Pulmonary artery endothelial cell (primary cell): Measurements from ENCODE around the gene SDHAF1. TPM values are rescaled to one million over a fixed set of nuclear protein-coding genes. Genes with fewer than 3 reads are reported as not detected.
"Not testable (repeated sequence)": the region's sequence is repeated elsewhere in the genome, so short reads cannot be mapped to it uniquely, and the experiment has no call there.

Source experiments
- DNase-seq: peaks from one replicate; pipeline ENCODE4 v3.0.0-alpha.2; 2011; ENCODE audit warnings: low read depth, low spot score
- total RNA-seq: library from RNA; depleted of rRNA; stranded (reverse); fragments of >200 nt; gene quantifications from 2 replicates; pipeline ENCODE4 v1.2.3, GENCODE V29; 2014

The SDHAF1 gene, protein sequence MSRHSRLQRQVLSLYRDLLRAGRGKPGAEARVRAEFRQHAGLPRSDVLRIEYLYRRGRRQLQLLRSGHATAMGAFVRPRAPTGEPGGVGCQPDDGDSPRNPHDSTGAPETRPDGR
- 7.4 and 11.3 TPM in 2 replicates for total RNA-seq

DNA sequence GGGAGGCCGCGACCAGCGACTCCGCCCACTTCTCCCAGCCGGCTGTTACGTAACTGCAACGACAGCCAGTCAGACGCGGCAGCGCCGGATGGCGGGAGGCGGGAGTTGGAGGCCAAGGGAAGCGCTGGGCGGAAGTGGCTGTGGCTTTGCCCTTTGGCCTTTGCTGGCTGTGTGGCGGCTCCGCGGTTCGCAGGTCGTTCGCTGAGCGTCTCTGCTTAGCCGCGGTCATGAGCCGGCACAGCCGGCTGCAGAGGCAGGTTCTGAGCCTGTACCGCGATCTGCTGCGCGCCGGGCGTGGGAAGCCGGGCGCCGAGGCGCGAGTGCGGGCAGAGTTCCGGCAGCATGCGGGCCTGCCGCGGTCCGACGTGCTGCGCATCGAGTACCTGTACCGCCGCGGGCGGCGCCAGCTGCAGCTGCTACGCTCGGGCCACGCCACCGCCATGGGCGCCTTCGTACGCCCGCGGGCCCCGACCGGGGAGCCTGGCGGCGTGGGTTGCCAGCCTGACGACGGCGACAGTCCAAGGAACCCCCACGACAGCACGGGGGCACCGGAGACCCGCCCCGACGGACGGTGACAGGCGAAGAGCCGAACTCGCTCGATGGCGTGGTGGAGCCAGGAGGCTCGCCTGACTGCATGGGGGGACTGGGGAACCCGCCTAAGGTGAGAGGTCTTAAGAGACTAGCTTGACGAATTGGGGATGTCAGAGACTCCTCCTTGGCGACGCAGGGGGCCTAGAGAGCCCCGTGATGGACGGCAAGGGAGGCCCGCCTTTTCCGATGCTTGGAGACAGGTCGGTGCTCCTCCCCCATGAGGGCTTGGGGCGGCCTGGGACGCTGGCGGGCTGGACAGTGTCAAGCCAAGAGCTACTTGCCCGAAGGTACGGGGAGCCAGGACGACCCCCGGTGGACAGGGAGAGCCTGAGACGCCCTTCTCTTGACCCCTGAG, at the start of gene SDHAF1:
SDHAF1 (plus strand) TSS at position 141 of the 946 bp plus-strand sequence; CDS start at position 228, 87 bp downstream.
- DNase-seq = peak; percentile 75

DNA sequence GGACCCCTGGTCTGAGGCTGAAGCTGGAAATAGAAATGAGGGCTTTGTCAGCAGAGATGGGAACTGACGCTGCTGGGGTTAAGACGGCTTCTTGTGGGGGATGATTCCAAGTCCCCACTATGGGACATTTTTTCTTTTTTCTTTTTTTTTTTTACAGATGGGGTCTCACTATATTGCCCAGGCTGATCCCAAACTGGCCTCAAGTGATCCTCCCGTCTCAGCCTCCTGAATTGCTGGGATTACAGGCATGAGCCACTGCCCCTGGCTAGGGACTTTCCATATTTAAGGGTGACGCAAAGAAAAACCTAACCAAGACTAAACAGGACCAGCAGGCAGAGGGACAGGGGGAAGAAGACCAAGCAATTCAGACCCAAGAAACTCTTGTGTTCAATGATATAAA, 48.8 kb upstream of the SDHAF1 start:
- no peak for DNase-seq

DNA sequence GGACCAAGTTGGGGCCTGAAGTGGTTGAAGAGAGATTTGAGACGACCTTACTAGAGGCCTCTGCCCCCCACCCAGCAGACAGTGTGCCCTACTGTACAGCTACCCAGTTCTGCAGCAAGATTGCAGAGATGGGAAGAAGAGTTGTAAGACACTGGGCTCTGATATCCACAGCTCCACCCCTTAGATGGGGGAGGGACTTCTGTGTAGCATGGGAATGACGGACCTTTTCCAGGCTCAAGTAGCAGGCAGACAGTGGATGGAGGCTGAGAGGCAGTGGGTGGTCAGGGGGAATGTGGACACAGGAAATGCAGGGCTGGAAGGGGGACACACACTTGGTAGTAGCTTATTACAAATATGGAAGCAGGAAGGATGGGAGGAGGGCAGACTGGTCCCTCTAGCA, 45.9 kb upstream of the SDHAF1 start:
- DNase-seq = no peak

DNA sequence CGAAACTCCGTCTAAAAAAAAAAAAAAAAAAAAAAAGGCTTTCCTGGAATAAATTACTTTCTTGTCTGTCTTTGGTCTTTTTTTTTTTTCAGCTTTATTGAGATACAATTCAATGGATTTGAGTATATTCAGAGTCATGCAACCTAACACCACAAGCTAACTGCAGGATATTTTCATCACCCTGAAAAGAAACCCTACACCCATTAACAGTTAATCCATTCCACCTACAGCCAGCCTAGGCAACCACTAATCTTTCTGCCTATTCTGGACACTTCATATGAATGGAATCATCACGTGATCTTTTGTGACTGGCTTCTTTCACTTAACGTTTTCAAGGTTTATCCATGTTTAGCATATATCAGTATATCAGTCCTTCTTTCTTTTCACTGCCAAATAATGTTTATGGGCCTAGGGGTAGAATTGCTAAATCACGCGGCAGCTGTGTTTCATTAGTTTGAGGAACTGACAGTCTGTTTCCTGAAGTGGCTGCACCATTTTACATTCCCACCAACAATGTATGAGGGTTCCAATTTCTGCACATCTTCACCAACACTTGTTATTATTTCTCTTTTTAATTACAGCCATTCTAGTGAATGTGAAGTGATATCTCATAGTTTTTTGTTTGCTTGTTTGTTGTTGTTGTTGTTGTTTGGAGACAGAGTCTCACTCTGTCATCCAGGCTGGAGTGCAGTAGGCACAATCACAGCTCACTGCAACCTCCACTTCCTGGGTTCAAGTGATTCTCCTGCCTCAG, 38.9 kb upstream of the SDHAF1 start:
- no peak for DNase-seq

DNA sequence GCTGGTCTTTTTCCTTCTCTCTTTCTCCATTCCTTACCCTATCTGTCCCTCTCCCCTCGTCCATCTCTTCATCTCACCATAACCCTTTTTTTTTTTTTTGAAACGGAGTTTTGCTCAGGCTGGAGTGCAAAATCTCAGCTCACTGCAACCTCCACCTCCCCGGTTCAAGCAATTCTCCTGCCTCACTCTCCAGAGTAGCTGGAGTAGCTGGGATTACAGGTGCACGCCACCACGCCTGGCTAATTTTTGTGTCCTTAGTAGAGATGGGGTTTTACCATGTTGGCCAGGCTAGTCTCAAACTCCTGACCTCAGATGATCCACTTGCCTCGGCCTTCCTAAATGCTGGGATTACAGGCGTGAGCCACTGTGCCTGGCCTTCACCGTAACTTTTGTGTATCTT, 37.6 kb upstream of the SDHAF1 start:
- DNase-seq = not testable (repeated sequence)

DNA sequence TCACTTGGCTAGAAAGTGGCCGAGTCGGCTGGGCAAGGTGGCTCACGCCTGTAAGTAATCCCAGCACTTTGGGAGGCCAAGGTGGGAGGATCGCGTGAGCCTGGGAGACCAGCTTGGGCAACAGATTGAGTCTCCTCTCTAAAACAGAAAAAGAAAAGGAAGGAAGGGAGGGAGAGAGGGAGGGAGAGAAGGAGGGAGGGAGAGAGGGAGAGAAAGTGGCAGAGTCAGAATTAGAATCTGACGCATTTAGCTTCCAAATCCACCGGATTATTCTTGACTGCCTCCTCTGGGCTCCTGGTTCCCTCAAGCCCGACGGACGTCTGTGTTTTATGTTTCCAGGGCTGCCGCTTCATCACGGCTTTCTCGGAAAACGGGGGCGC, 36.3 kb upstream of the SDHAF1 start:
- DNase-seq = no peak

DNA sequence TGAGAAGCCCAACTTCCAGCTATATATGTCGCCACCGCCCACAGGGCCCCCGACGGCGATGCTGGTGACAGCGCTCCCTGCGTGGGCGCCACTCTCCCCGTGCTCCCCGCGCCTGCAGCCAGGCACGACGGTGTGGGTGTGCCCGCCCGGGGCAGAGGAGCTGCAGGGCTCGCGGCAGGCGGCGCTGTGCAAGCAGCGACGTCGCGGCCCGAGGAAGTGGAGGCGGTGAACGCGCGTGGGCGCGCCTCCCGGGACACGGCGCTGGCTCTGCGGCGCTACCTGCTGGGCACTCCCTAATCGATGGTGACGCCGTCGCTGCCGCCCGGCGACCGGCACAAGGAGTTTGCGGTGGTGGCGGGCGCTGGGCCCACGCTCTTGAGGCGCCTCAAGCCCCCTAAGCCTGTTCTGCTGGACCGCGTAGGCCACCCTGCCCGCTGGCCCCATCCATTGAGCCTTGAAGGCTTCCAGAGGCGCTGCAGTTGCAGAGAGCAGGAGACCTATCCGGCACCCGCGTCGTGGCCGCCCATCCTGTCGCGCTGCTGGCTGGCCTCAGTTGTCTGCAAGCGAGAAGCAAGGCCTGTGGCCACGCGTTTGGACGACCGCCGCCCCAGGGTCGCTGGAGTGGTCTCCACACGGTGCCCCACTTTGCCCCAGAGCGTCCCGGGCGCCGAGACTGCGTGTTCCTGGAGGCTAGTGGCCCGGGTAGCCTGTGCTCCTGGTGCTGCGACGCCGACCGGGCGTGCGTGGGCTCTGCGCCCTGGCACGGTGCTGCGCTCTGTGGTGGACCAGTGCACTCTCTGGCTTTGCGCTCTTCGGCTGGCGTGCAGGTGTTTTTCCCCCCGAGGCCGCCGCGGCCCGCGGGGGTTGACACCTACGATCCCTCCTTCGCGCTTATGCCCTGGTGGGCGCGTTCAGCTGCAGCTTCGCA, 35.7 kb upstream of the SDHAF1 start:
- no peak for DNase-seq

DNA sequence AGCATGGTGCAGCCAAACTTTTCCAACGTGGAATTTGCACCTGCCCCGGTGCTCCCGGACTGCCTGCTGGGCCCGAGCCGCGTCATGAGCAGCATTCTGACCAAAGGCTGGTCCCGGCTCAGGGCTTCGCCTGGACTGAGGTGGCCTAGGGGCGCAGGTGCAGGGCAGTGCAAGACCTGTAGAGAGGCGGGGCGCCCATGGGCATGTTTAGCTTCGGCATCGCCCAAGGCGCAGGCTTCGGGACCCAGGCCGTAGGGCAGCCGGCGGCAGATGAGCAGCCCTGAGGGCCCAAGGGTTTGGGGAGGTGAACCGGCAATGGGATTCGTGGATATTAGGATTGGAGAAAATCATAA, 35.0 kb upstream of the SDHAF1 start:
- no peak for DNase-seq

DNA sequence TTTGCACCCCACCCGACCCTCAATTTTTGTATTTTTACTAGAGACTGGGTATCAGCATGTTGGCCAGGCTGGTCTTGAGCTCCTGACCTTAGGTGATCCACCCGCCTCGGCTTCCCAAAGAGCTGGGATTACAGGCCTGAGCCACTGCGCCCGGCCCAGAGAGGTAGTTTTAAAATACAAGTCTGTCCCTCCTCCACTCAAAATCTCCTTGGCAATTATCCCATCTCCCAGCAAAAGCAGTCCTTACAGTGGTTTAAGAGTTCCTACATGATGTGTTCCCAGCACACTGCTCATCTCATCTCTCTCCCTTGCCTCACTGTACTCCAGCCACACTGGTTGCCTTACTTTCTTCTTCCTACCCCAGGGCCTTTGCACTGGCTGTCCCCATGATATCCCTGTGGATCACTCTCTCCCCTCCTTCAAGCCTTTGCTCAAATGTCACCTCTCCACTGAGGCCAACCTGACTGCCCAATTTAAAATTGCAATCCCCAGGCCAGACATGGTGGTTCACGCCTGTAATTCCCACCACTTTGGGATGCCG, 34.5 kb upstream of the SDHAF1 start:
- DNase-seq = no peak

DNA sequence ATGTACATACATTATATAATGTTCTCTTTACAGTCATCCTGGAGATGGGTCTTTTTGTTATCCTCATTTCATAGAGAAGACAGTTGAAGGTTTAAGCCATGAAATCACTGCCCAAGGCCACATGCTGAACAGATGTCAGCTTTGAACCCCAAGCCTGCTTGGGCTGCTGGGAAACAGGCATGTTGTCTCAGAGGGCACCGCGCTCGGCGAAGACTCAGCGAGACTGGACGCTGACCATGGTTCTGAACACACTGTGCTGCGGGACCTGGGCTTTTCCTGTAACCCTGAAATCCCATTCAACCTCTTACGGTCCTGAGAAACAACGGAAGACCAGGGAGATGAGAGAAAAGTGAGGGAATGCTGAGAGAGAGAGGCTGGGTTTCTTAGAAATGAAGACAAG, 31.5 kb upstream of the SDHAF1 start:
- no peak for DNase-seq

DNA sequence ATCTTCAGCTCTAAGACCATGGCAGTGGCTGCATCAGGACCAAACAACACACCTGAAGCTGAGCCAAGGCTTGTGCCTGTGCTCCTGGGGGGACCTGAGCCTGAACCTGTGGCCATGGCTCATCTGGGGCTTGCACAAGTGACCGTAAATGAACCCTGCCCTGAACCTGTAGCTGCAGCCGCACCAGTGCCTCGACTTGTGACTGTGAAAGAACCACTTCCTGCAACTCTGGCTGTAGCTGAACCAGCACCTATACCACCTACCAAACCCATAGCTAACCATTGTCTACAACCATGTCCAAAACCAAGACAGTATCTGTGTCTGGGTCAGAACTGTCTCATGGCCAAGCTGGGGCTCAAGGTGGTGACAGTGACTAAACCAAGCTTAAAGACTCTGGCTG, 28.2 kb upstream of the SDHAF1 start:
- DNase-seq = no peak

DNA sequence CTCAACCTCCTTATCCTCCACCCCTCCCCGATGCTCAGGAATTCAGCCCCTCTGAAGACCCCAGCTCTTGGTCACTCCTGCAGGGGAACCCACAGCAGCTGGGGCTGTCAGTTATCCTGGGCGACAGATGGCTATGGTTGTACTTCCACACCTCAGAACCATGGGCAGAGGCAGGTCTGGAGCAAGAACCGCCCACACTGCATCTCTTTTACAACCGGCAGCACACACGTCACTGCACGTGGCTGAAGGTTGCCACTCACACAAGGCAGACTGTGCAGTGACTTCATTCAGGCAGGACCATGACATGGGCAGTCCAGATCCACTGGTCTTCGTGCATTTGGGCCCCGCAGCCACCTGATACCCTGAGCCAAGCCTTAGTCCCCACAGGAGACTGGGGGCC, 21.5 kb upstream of the SDHAF1 start:
- no peak for DNase-seq

DNA sequence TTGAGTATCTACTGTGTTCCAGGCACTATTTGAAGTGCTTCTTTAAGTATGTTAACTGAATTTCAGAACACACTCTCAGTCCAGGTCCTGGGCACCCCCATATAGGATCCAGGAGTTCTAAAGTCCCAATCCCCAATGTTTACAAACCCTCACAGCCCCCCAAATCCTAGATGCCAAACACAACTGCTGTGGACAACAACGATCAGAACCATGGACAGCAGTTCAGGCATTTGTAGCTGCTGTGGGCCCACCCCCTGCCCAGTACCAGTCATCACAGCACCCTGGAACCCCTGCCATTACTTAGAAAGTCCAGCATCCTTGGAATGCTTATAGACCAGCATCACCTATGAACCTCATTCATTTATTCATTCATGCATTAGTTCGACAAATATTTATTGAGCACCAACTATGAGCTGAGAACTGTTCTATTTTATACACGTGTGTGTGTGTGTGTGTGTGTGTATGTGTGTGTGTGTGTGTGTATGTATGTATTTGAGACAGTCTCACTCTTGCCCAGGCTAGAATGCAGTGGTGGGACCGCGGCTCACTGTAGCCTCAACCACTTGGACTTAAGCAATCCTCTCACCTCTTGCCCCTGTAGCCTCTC, 19.3 kb upstream of the SDHAF1 start:
- no peak for DNase-seq

DNA sequence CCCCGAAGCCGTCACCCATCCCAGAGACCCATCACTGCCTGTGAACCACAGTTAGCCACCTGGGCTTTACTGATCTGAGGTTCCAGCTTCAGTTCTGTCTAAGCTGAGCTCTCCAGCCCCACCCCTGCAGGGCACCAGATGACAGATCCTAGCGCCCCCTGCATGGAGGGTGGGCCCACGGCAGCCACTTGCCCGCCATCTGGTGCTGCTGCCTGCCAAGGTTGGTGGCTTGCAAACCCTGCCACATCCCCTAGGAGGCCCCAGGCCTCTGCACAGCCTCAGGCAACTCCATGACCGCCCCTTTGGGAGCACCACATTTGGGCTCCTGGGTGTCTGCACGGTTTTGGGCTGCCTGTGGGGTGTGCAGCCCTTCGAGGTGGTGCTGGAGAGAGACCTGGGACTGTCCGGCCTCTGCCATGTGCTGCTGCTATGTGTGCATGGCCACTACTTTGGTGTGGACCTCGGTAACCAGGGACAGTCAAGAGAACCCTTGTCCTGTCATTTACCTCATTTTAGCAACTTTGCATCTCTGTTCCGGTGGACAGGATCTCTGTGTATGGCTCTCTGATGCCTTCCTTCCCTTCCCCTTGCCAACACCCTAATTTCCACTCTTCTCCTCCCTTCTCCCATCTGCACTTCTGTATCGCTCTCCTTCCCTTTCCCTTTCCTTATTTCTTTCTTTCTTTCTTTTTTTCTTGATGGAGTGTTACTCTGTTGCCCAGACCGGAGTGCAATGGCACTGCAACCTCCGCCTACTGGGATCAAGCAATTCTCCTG, 17.4 kb upstream of the SDHAF1 start:
- no peak for DNase-seq

DNA sequence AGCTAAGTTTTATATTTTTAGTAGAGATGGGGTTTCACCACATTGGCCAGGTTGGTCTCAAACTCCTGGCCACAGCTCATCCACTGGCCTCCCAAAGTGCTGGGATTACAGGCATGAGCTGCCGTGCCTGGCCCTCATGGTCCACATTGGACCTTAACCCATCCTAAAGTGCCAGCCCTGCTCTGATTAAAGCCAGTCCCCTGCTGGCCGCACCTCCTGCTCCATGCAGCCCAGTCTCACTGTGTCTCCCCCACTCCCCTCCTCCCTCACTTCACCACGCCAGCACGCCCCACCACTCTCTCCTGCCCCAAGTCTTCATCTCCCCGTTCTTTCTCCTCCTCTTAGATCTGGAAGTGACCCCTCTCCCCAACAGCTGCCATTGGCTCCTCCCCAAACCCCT, 16.7 kb upstream of the SDHAF1 start:
- no peak for DNase-seq

DNA sequence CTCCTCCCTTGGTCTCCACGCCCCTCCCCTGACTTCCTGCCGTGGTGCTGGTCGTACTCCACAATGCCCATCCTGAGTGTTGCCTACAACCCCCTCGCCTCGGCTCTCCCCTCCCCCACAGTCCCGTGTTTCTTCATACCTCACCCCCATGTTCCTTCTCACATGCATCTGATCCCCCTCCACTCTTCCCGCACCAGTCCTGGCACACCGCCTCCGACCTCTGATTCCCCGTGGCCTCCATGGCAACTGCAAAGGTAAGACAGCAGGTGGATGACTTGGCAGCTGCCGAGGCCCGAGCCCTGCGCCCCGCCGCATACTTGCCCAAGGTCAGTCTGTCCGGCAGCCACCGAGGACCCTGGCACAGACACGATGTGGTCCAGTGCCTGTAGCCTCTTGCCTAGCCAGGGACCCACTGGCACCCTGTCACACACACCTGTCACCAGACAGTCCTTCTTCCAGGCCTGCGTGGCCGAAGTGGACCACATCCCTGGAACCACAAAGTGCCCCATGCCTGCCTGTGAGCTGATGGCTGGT, 16.1 kb upstream of the SDHAF1 start:
- DNase-seq = no peak

DNA sequence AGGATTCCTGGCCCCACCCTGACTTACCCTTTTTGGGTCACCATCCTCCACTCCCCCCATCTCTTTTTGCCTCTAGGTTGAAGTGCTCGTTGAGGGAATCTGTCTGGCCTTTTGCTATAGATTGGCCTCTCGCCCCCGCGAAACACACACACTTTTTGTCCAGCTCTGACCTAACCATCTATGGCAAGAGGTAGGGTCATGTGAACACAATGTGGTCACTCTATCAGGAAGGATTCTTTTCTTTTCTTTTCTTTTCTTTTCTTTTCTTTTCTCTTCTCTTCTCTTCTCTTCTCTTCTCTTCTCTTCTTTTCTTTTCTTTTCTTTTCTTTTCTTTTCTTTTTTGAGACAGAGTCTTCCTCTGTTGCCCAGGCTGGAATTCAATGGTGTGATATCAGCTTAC, 14.0 kb upstream of the SDHAF1 start:
- DNase-seq = not testable (repeated sequence)

DNA sequence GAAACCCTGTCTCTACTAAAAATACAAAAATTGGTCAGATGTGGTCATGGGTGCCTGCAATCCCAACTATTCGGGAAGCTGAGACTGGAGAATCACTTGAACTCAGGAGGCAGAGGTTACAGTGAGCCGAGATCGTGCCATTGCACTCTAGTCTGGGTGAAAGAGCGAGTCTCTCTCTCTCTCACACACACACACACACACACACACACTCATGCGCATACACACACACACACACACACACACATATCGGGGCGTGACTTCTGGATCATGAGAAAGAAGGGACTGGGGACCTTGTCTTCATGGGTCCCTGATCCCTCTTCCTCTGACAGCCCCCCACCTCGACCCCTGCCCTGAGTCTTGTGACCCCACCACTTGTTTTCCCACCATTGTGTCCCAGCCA, 11.8 kb upstream of the SDHAF1 start:
- DNase-seq = no peak

DNA sequence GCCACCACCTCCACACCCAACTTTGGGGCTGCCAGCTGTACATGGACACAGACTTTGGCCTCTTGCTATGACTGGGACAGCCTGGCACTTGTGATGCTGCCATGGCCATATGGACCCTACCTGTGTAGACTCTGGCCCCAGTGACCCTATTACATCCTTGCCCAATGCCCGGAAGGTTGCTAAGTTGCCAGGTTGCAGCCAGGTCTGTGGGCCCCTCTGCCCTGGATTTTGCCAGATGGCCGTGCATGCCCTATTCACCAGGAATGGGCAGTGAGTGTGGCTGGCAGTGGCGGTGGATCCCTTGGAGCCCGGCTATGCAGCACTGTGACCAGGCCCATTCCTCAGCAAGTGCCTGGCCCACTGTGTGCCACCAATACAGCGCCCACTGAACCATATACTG, 8.9 kb upstream of the SDHAF1 start:
- no peak for DNase-seq
